ENCODE data around the gene EYA3. TPM values are rescaled to one million over a fixed set of nuclear protein-coding genes. Genes with fewer than 3 reads are reported as not detected.

Gene EYA3
- total RNA-seq, 2 donors from 2014 or later, result 12.5 to 13.8 TPM

GRCh38 chr1:28104866-28105467 is 16.6 kb upstream of the EYA3 start:
- H3K9me3 ChIP-seq (ENCODE audit: control insufficient read depth, low read length, poor library complexity, severe bottlenecking), result no peaks in the 10 kb centered on the region

GRCh38 chr1:28102189-28102588 is 13.8 kb upstream of the EYA3 start:
- H3K27ac Mint-ChIP-seq, result no peak overlapping the region
- H3K4me3 Mint-ChIP-seq, result no peak overlapping the region

More at GRCh38 chr1:28104866-28105467, 16.6 kb upstream of the EYA3 start:
- Mint-ChIP-seq H3K4me1 (no peaks in the 10 kb centered on the region), H3K27ac (no peak overlapping the region), H3K4me3 (no peak overlapping the region), H3K36me3 (ENCODE audit: low read depth) (peaks cover 2% of the 10 kb centered on the region), H3K27me3 (no peaks in the 10 kb centered on the region)
- ATAC-seq (no peak), DNase-seq (no peak)

GRCh38 chr1:28099050-28099769 is 10.8 kb upstream of the EYA3 start:
- Mint-ChIP-seq H3K36me3 (ENCODE audit: low read depth) (peaks cover 2% of the 10 kb centered on the region), H3K27me3 (peaks cover 7% of the 10 kb centered on the region), H3K4me3 (no peak overlapping the region), H3K27ac (no peak overlapping the region), H3K4me1 (peaks cover 2% of the 10 kb centered on the region)
- ATAC-seq (no peak), DNase-seq (no peak)
- H3K9me3 ChIP-seq (ENCODE audit: control insufficient read depth, low read length, poor library complexity, severe bottlenecking), result no peaks in the 10 kb centered on the region

More at GRCh38 chr1:28102189-28102588, 13.8 kb upstream of the EYA3 start:
- H3K36me3 Mint-ChIP-seq (ENCODE audit: low read depth), result peaks cover 2% of the 10 kb centered on the region
- ATAC-seq (no peak), DNase-seq (no peak)
- no peaks in the 10 kb centered on the region for H3K27me3 Mint-ChIP-seq
- H3K4me1 Mint-ChIP-seq, result no peaks in the 10 kb centered on the region
- no peaks in the 10 kb centered on the region for H3K9me3 ChIP-seq (ENCODE audit: control insufficient read depth, low read length, poor library complexity, severe bottlenecking)

- H3K9me3 ChIP-seq (ENCODE audit: control insufficient read depth, low read length, poor library complexity, severe bottlenecking), result no peaks in the 10 kb centered on the region
- H3K27ac Mint-ChIP-seq, result no peak overlapping the region
- peaks cover 2% of the 10 kb centered on the region for H3K4me1 Mint-ChIP-seq
- DNase-seq (no peak), ATAC-seq (no peak)
- H3K36me3 Mint-ChIP-seq (ENCODE audit: low read depth), result no peaks in the 10 kb centered on the region
- no peak overlapping the region for H3K4me3 Mint-ChIP-seq
- H3K27me3 Mint-ChIP-seq, result peaks cover 7% of the 10 kb centered on the region
Measured at GRCh38 chr1:28097100-28097472, 8.7 kb upstream of the EYA3 start.

- H3K4me3 Mint-ChIP-seq, result no peak overlapping the region
- H3K27me3 Mint-ChIP-seq, result peaks cover 7% of the 10 kb centered on the region
- H3K36me3 Mint-ChIP-seq (ENCODE audit: low read depth), result no peaks in the 10 kb centered on the region
- H3K27ac Mint-ChIP-seq, result no peak overlapping the region
- H3K9me3 ChIP-seq (ENCODE audit: control insufficient read depth, low read length, poor library complexity, severe bottlenecking), result no peaks in the 10 kb centered on the region
- ATAC-seq, result peak; percentile 50
- H3K4me1 Mint-ChIP-seq, result peaks cover 2% of the 10 kb centered on the region
- no peak for DNase-seq
Measured at GRCh38 chr1:28096210-28097099, 8.0 kb upstream of the EYA3 start.

- peaks cover 2% of the 10 kb centered on the region for H3K36me3 Mint-ChIP-seq (ENCODE audit: low read depth)
- H3K4me1 Mint-ChIP-seq, result peaks cover 21% of the 10 kb centered on the region
- DNase-seq (peak; percentile 55 to 71 (median 58)), ATAC-seq (no peak)
- peak overlapping the region; percentile 77 for H3K4me3 Mint-ChIP-seq
- peak overlapping the region; percentile 71 for H3K27ac Mint-ChIP-seq
- no peaks in the 10 kb centered on the region for H3K9me3 ChIP-seq (ENCODE audit: control insufficient read depth, low read length, poor library complexity, severe bottlenecking)
- H3K27me3 Mint-ChIP-seq, result peaks cover 4% of the 10 kb centered on the region
Measured at GRCh38 chr1:28091043-28091781, 2.8 kb upstream of the EYA3 start.

GRCh38 chr1:28087614-28088167 is 719 bp downstream of the EYA3 start:
- no peaks in the 10 kb centered on the region for H3K9me3 ChIP-seq (ENCODE audit: control insufficient read depth, low read length, poor library complexity, severe bottlenecking)
- H3K27me3 Mint-ChIP-seq, result no peaks in the 10 kb centered on the region
- DNase-seq (no peak), ATAC-seq (peak; percentile 20)
- peaks cover 2% of the 10 kb centered on the region for H3K36me3 Mint-ChIP-seq (ENCODE audit: low read depth)
- H3K4me3 Mint-ChIP-seq, result peak overlapping the region; percentile 100
- peaks cover 29% of the 10 kb centered on the region for H3K4me1 Mint-ChIP-seq
- peak overlapping the region; percentile 94 for H3K27ac Mint-ChIP-seq

GRCh38 chr1:28086651-28087050 is 1.8 kb downstream of the EYA3 start:
- H3K9me3 ChIP-seq (ENCODE audit: control insufficient read depth, low read length, poor library complexity, severe bottlenecking), result no peaks in the 10 kb centered on the region
- Mint-ChIP-seq H3K4me1 (peaks cover 29% of the 10 kb centered on the region), H3K36me3 (ENCODE audit: low read depth) (peaks cover 2% of the 10 kb centered on the region), H3K27me3 (no peaks in the 10 kb centered on the region), H3K4me3 (peak overlapping the region; percentile 100), H3K27ac (peak overlapping the region; percentile 94)
- ATAC-seq (no peak), DNase-seq (no peak)

GRCh38 chr1:28085129-28085528 is 3.3 kb downstream of the EYA3 start:
- ATAC-seq (no peak), DNase-seq (no peak)
- peaks cover 23% of the 10 kb centered on the region for H3K4me1 Mint-ChIP-seq
- no peaks in the 10 kb centered on the region for H3K9me3 ChIP-seq (ENCODE audit: control insufficient read depth, low read length, poor library complexity, severe bottlenecking)
- H3K27me3 Mint-ChIP-seq, result no peaks in the 10 kb centered on the region
- H3K4me3 Mint-ChIP-seq, result no peak overlapping the region
- H3K36me3 Mint-ChIP-seq (ENCODE audit: low read depth), result peaks cover 2% of the 10 kb centered on the region
- peak overlapping the region; percentile 2 for H3K27ac Mint-ChIP-seq

GRCh38 chr1:28083876-28084275 is 4.5 kb downstream of the EYA3 start:
- no peak for ATAC-seq
- Mint-ChIP-seq H3K27ac (no peak overlapping the region), H3K4me3 (no peak overlapping the region), H3K4me1 (peaks cover 23% of the 10 kb centered on the region), H3K27me3 (no peaks in the 10 kb centered on the region), H3K36me3 (ENCODE audit: low read depth) (peaks cover 2% of the 10 kb centered on the region)
- no peak for DNase-seq
- H3K9me3 ChIP-seq (ENCODE audit: control insufficient read depth, low read length, poor library complexity, severe bottlenecking), result no peaks in the 10 kb centered on the region

- ATAC-seq, result no peak
- Mint-ChIP-seq H3K27me3 (no peaks in the 10 kb centered on the region), H3K4me3 (no peak overlapping the region), H3K36me3 (ENCODE audit: low read depth) (no peaks in the 10 kb centered on the region), H3K4me1 (peaks cover 14% of the 10 kb centered on the region), H3K27ac (no peak overlapping the region)
- no peak for DNase-seq
- H3K9me3 ChIP-seq (ENCODE audit: control insufficient read depth, low read length, poor library complexity, severe bottlenecking), result no peaks in the 10 kb centered on the region
Measured at GRCh38 chr1:28078680-28079626, 9.5 kb downstream of the EYA3 start.

GRCh38 chr1:28078262-28078661 is 10.1 kb downstream of the EYA3 start:
- ATAC-seq, result no peak
- H3K36me3 Mint-ChIP-seq (ENCODE audit: low read depth), result no peaks in the 10 kb centered on the region

More at GRCh38 chr1:28078262-28078661, 10.1 kb downstream of the EYA3 start:
- Mint-ChIP-seq H3K4me1 (peaks cover 14% of the 10 kb centered on the region), H3K4me3 (no peak overlapping the region), H3K27me3 (no peaks in the 10 kb centered on the region), H3K27ac (no peak overlapping the region)
- no peaks in the 10 kb centered on the region for H3K9me3 ChIP-seq (ENCODE audit: control insufficient read depth, low read length, poor library complexity, severe bottlenecking)
- DNase-seq, result no peak

Data from T-helper 17 cell (primary cell).